Measurements from ENCODE around the gene TMEM51. TPM values are rescaled to one million over a fixed set of nuclear protein-coding genes. Genes with fewer than 3 reads are reported as not detected.

Gene TMEM51
- polyA plus RNA-seq, 3 donors: 15.1 to 24.7 (median 19.1) TPM

DNA sequence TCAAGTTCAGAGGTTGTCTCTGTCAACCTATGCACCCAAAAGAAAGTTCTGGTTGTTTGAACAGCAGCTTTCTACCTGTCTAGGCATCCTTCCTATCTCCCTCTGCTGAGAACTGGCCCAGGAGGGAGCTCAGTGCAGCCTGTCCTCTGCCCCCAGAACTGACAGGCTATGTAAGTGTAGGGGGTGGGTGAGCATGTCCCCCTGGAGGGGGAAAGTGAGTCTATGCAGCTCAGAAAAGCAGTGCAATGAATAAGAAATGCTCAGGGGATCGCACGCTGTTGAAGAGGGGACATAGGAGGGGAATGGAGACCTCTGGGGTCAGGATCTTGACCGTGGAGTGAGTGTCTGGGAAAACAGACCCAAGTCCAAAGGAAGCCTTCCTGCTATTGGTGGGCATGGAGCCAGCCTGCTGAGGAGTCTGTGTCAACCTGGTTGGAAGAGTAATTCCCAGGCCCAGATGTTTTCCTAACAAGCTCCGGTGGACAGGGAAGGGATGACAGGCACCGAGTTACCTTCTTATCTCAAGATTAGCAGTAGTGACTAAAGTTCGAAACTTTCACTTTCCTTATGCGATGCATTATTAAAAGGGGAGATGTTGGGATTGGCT is 67.4 kb downstream of the TMEM51 start:
- no peak for DNase-seq (ENCODE audit: extremely low read depth in 1 of 11, low read depth in 9 of 11, low spot score in 4 of 11)

DNA sequence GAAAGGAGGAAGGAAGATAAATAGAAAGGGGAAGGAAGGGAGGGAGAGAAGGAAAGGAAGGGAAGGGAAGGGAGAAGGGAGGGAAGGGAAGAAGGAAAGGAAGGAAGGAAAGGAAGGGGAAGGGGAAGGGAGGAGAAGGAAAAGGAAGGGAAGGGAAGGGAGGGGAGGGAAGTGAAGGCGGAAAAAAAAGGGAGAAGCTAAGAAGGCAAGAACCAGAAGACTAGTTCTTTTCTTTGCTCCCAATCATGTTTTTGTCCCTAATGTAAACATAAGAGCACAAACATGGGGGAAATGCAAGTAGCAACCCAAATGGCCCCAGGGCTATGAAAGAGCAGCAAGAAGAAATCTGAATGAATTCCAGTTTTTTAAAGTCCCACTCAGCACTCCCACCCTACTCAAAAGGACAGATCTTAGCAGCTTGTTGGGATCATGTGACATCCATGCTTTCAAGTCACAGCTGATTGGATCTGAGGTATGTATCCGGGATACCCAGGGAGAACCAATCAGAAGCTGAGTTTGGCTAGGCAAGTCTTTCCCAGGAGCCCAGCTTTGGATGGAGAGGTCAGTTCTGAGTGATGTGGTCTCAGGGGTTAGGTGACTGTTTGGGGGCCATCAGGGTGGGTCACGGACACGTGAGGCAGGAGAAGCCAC is 69.2 kb downstream of the TMEM51 start:
- DNase-seq (ENCODE audit: extremely low read depth in 1 of 11, low read depth in 9 of 11, low spot score in 4 of 11): no peak

GRCh38 chr1:15224259-15224869 is 70.8 kb downstream of the TMEM51 start:
- DNase-seq (ENCODE audit: extremely low read depth in 1 of 11, low read depth in 9 of 11, low spot score in 4 of 11): no peak

DNA sequence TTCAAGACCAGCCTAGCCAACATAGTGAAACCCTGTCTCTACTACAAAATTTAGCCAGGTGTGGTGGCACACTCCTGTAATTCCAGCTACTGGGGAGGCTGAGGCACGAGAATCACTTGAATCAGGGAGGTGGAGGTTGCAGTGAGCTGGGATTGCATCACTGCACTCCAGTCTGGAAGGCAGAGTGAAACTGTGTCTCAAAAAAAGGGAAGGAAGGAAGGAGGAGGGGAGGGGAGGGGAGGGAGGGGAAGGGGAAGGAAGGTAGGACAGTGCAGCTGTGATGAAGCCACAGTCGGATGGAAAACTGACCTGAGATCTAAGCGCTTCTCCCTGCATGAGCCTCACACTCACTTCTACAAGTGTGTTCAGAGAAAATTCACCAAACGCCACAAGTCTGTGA is 71.4 kb downstream of the TMEM51 start:
- DNase-seq (ENCODE audit: extremely low read depth in 1 of 11, low read depth in 9 of 11, low spot score in 4 of 11): no peak

GRCh38 chr1:15225461-15225860 is 71.9 kb downstream of the TMEM51 start:
- DNase-seq (ENCODE audit: extremely low read depth in 1 of 11, low read depth in 9 of 11, low spot score in 4 of 11): no peak

GRCh38 chr1:15226388-15227255 is 73.1 kb downstream of the TMEM51 start:
- no peak for DNase-seq (ENCODE audit: extremely low read depth in 1 of 11, low read depth in 9 of 11, low spot score in 4 of 11)

- DNase-seq (ENCODE audit: extremely low read depth in 1 of 11, low read depth in 9 of 11, low spot score in 4 of 11): no peak
Measured at GRCh38 chr1:15229707-15230131, 76.2 kb downstream of the TMEM51 start.

GRCh38 chr1:15231714-15232201 is 78.2 kb downstream of the TMEM51 start:
- no peak for DNase-seq (ENCODE audit: extremely low read depth in 1 of 11, low read depth in 9 of 11, low spot score in 4 of 11)

DNA sequence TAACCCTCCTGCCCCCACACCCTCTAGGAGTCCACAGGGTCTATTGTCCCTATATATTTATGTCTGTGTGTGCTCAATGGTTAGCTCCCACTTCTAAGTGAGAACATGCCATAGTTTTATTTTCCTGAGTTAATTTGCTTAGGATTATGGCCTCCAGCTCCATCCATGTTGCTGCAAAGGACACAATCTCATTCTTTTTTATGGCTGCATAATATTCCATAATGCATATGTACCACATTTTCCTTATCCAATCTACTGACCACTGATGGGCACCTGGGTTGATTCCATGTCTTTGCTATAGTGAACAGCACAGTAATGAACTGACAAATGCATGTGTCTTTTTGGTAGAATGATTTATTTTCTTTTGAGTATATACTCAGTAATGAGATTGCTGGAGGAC is 80.1 kb downstream of the TMEM51 start:
- no peak for DNase-seq (ENCODE audit: extremely low read depth in 1 of 11, low read depth in 9 of 11, low spot score in 4 of 11)

- no peak for DNase-seq (ENCODE audit: extremely low read depth in 1 of 11, low read depth in 9 of 11, low spot score in 4 of 11)
Measured at GRCh38 chr1:15236321-15236721, 82.8 kb downstream of the TMEM51 start.

DNA sequence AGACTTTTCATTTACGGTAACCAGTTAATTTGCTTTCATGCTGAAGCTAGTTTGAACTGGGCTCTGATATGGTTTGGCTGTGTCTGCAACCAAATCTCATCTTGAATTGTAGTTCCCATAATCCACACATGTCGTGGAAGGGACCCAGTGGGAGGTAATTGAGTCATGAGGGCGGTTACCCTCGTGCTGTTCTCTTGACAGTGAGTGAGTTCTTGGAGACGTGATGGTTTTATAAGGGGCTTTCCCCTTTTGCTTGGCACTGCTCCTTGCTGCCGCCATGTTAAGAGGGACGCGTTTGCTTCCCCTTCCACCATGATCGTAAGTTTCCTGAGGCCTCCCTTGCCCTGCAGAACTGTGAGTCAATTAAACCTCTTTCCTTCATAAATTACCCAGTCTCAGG is 83.2 kb downstream of the TMEM51 start:
- no peak for DNase-seq (ENCODE audit: extremely low read depth in 1 of 11, low read depth in 9 of 11, low spot score in 4 of 11)

- no peak for DNase-seq (ENCODE audit: extremely low read depth in 1 of 11, low read depth in 9 of 11, low spot score in 4 of 11)
Measured at GRCh38 chr1:15238789-15239188, 85.2 kb downstream of the TMEM51 start.

DNA sequence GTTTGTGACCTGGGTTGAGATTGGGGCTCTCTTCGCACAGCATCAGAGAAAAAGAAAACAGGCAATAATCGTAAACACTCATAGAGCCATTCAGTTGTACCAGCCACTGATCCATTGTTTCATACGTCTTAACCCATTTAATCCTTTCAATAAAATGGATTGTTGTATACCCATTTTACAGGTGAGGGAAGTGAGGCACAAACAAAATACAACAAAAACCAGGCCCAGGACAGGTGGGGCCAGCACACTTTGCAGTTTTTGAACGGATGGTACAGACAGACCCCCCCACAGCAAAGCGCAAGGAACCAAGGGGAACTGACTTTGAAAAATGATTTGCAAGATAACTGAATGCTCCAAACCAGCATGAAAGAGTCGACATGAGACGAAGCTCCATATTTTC is 89.2 kb downstream of the TMEM51 start:
- no peak for DNase-seq (ENCODE audit: extremely low read depth in 1 of 11, low read depth in 9 of 11, low spot score in 4 of 11)

DNA sequence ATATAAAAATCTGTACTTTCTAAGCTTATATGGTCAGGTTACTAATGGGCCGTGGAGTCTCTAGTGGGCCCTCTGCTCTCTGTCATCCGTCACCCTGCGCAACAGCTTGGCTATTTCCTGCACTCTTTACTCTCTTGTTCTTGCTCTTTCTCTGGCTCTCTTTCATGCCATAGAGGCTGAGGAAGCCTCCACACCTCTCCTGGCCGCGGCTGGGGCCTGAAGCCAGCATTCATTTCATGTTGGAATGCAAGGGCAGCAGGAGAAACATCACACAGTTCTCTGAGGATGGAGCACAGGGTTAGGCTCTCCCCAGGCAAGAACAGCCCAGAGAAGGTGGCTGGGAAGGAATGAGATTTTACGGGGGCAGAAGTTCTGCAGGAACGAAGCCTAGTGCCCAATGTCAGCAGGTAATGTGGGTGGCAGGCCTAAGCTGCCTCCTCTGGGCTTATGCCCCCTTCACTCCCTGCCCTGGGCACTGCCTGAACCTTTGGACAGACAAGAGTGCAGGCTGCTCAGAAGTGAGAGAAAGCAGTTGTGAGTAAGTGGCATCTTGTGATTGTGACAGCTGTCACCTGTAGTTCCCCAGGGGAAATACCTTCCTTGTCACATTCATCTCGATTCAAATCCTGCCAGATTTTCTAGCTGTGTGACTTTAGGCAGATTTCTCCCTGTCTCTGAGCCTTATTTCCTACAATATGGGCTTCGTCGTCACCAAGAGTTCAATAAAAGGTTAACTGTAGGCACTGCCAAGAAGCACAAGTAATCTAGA is 89.9 kb downstream of the TMEM51 start:
- no peak for DNase-seq (ENCODE audit: extremely low read depth in 1 of 11, low read depth in 9 of 11, low spot score in 4 of 11)

DNA sequence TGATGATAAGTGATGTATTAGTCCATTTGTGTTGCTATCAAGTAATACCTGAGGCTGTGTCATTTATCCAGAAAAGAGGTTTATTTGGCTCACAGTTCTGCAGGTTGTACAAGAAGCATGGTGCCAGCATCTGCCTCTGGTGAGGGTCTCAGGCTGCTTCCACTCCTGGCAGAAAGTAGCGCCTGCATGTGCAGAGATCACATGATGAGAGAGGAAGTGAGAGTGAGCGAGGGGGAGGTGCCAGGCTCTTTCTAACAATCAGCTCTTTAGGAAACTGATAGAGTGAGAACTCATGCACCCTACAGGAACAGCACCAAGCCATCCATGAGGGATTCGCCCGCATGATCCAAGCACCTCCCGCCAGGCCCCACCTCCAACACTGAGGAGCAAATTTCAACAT is 91.3 kb downstream of the TMEM51 start:
- no peak for DNase-seq (ENCODE audit: extremely low read depth in 1 of 11, low read depth in 9 of 11, low spot score in 4 of 11)

GRCh38 chr1:15245593-15246360 is 92.2 kb downstream of the TMEM51 start:
- peak in 2 of 11 donors; percentile 33 to 57 for DNase-seq (ENCODE audit: extremely low read depth in 1 of 11, low read depth in 9 of 11, low spot score in 4 of 11)

DNA sequence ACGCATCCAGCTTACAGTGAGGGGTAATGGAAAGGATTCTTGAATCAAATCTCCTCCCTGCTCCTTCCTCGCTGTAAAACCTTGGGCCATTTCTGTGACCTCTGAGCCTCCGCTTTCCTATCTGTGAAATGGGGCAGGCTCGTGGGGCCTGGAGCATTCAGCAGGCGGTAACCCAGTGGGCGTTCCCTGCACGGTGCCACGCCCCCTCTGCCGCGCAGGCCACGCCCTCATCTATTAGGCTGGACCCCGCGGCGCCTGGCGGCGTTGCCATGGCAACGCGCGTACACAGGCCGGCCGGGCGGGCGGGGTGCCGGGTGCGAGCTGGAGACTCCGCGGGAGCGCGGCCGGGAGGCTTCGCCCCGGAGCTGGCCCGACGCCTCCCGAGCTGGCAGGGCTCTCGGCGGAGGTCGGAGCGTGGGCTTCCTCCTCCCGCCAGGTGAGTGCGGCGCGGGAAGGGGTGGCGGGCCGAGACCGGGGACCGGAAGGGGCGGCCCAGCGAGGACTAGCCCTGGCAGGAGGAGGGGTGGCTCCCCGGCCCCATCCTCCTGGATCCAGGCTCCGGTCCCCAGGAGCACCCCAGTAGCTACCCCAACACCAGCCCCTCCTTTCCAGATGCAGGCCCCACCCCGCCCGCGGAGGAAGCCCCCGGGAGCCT is 93.5 kb downstream of the TMEM51 start, which contains the start of gene FHAD1:
Gene FHAD1 (plus strand): TSS at position 264 of the 655 bp plus-strand sequence. CDS start 4,562 bp downstream, outside the sequence.
- DNase-seq (ENCODE audit: extremely low read depth in 1 of 11, low read depth in 9 of 11, low spot score in 4 of 11): peak in 9 of 11 donors; percentile 41 to 71 (median 62)

Measured in renal cortex interstitium (tissue), 11 donors.